GM21526 (cell line): ENCODE measurements around the gene ARID1B.

Source experiments
- ATAC-seq: cut with Tn5 transposase; IDR thresholded peaks from one replicate; pipeline ENCODE4 v1.9.1; 2021; ENCODE audit warnings: moderate library complexity; ENCODE audit not compliant: unreplicated experiment, low FRiP score

Gene ARID1B

GRCh38 chr6:157113389-157113788 lies 336.2 kb downstream of the ARID1B start:
- no peak for ATAC-seq

- ATAC-seq, result no peak
Measured at GRCh38 chr6:157116426-157116825, 339.2 kb downstream of the ARID1B start.

GRCh38 chr6:157117431-157118095 lies 340.4 kb downstream of the ARID1B start:
- ATAC-seq, result no peak

- ATAC-seq, result no peak
Measured at GRCh38 chr6:157119502-157120027, 342.4 kb downstream of the ARID1B start.

GRCh38 chr6:157120534-157121232 lies 343.5 kb downstream of the ARID1B start:
- ATAC-seq, result no peak

- ATAC-seq, result no peak
Measured at GRCh38 chr6:157121897-157122296, 344.7 kb downstream of the ARID1B start.

- no peak for ATAC-seq
Measured at GRCh38 chr6:157123234-157123633, 346.1 kb downstream of the ARID1B start.

GRCh38 chr6:157124485-157125254 lies 347.5 kb downstream of the ARID1B start:
- no peak for ATAC-seq

- ATAC-seq, result no peak
Measured at GRCh38 chr6:157125531-157125930, 348.4 kb downstream of the ARID1B start.

- ATAC-seq, result no peak
Measured at GRCh38 chr6:157126183-157127098, 349.3 kb downstream of the ARID1B start.

- ATAC-seq, result no peak
Measured at GRCh38 chr6:157128235-157128775, 351.1 kb downstream of the ARID1B start.

GRCh38 chr6:157131250-157131649 lies 354.1 kb downstream of the ARID1B start:
- no peak for ATAC-seq

- ATAC-seq, result no peak
Measured at GRCh38 chr6:157133856-157134255, 356.7 kb downstream of the ARID1B start.

GRCh38 chr6:157134402-157135047 lies 357.3 kb downstream of the ARID1B start:
- ATAC-seq, result no peak

- ATAC-seq, result no peak
Measured at GRCh38 chr6:157135691-157136090, 358.5 kb downstream of the ARID1B start.

GRCh38 chr6:157137501-157137900 lies 360.3 kb downstream of the ARID1B start:
- no peak for ATAC-seq

- ATAC-seq, result no peak
Measured at GRCh38 chr6:157139054-157139708, 362.0 kb downstream of the ARID1B start.

- no peak for ATAC-seq
Measured at GRCh38 chr6:157143171-157143889, 366.2 kb downstream of the ARID1B start.
